ENCODE results near the gene QARS1. TPM values are rescaled to one million over a fixed set of nuclear protein-coding genes. Genes with fewer than 3 reads are reported as not detected.
A peak's percentile ranks its signal among the peaks of the same experiment; 100 is the strongest.

Gene QARS1
- total and polyA plus RNA-seq, 10 of the 15 experiments (the other 5 are each of a cell fraction or from before 2014, with no cell fraction given), result 168 to 476 (median 318) TPM

DNA sequence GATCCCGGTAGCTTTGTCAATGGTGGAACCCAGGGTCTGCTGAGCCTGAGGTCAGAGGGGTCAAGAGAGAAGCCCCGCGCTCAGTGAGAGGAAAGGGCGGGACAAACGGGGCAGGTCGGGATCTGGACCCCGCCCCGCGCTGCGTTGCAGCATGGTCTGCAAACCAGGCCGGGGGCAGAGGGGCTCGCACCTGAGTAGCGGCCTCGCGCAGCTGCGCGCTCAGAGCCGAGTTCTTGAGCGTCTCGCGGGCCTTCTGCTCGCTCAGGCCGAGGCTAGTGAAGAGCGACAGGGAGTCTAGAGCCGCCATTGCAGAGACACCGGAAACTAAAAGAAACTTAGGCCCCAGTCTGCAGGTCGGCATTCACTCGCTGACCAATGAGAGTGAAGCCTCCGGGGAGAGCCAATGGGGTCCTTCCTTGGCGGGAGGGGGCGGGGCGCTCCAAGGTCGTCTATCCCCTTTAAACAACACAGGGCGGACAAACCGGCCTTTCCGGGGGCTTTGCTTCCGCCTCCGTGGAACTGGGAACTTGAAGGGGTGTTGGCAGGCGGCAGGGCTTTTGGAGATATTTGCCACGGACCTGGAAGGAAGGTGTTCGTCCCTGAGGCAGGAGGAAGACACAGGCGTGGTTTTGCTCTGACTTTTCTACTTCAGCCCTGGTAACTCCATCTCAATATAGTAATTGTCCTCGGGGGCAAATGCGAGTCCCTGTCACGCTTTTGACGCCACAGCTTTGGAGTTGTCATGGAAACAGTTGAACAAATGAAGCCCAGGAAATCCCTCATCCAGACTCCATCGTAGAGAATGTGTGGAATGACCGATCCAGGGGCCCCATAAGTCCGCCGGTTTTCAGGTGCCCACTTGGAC lies at the start of gene QARS1 (continued):
- TF ChIP-seq HDAC2 (IDR thresholded peaks at IDR 0.05) (no peak), SRF (IDR thresholded peaks at IDR 0.05; ENCODE audit: low read depth in 2 of 2, low read length in 2 of 2) (0 out of 4 replicates have a peak, but pooled peaks of 1 of the 2 experiments have one; percentile 24), FOS (IDR thresholded peaks at IDR 0.05; ENCODE audit: borderline replicate concordance, extremely low read depth, insufficient read length) (peak; percentile 26), ESRRA (IDR thresholded peaks at IDR 0.05; ENCODE audit: low read length) (0 out of 2 replicates have a peak, but pooled peaks have one; percentile 46), PAX5 (IDR thresholded peaks at IDR 0.05; ENCODE audit: borderline replicate concordance, low read depth, low read length) (no peak), CREM (IDR thresholded peaks at IDR 0.05; ENCODE audit: low read depth) (no peak), SREBF1 (IDR thresholded peaks at IDR 0.05; ENCODE audit: low read length) (no peak), SMAD1 (IDR thresholded peaks at IDR 0.05; ENCODE audit: low read depth, partially characterized antibody) (no peak), POLR2AphosphoS2 (IDR thresholded peaks at IDR 0.05; ENCODE audit: low read depth, low read length) (peak; percentile 75; the same call in 1 of the 2 replicates), BACH1 (IDR thresholded peaks at IDR 0.05; ENCODE audit: borderline replicate concordance) (no peak; the same call in 1 of the 2 replicates)
- TF ChIP-seq, protein P1, sequence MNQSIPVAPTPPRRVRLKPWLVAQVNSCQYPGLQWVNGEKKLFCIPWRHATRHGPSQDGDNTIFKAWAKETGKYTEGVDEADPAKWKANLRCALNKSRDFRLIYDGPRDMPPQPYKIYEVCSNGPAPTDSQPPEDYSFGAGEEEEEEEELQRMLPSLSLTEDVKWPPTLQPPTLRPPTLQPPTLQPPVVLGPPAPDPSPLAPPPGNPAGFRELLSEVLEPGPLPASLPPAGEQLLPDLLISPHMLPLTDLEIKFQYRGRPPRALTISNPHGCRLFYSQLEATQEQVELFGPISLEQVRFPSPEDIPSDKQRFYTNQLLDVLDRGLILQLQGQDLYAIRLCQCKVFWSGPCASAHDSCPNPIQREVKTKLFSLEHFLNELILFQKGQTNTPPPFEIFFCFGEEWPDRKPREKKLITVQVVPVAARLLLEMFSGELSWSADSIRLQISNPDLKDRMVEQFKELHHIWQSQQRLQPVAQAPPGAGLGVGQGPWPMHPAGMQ (IDR thresholded peaks at IDR 0.05; ENCODE audit: borderline replicate concordance), result no peak

DNA sequence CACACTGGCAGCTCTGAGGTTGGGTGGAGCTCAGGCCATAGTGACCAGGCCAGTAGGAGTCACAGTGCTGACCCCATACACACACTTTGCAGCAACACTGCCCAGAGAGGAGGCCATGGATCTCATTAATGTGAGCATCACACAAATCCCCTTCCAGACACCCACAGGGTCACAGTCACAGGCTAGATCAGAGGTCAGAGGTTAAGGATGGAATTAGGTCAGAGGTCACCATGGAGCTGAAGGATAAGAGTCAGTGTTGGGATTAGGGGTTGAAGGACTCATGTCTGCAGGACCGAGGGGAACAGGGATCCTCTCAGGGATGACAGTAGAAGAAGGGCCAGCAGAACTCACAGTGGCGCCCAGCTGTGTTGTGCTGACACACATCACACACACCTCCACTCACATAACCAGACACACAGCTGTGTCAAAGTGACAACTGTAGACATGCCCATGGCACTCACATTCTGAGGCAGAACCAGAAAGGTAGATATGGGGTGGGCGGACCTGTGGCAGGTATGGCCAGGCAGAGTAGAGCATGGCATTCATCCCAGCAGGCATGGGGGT lies 48.9 kb upstream of the QARS1 start:
- ChIA-PET SMC1A (ENCODE audit: uncharacterized antibody, unreplicated experiment) (interaction anchor here (0.9 kb wide), 1 partner anchor 122 kb away, joined by 3 read pairs; no protein-coding TSS in a partner anchor), CTCF (no interaction called here), RAD21 (ENCODE audit: unreplicated experiment) (no interaction called here), POLR2A (no interaction called here)
- H2AFZ ChIP-seq (ENCODE audit: control insufficient read depth, low read depth, low read length), result no peak overlapping the region
- H4K20me1 ChIP-seq (ENCODE audit: control insufficient read depth, insufficient read depth), result no peaks in the 10 kb centered on the region
- H3K4me1 ChIP-seq (ENCODE audit: control insufficient read depth, insufficient read depth, low read length), result no peaks in the 10 kb centered on the region
- intact Hi-C loops (cut with micrococcal nuclease; ENCODE audit: unreplicated experiment), result no loop called here
- no peaks in the 10 kb centered on the region for H3K79me2 ChIP-seq (ENCODE audit: control insufficient read depth, insufficient read depth, low read length)
- TF ChIP-seq NR2F1 (conservative IDR thresholded peaks at IDR 0.05), result 0 out of 2 replicates have a peak, but pooled peaks have one; percentile 47
- no peak for TF ChIP-seq MEF2B (IDR thresholded peaks at IDR 0.05; ENCODE audit: partially characterized antibody, poor library complexity, severe bottlenecking)
- H3K27me3 ChIP-seq (replicated peaks in 1 of 2; ENCODE audit: control insufficient read depth in 2 of 2, insufficient read depth in 2 of 2, low read length in 1 of 2), result no peaks in the 10 kb centered on the region
- ATAC-seq (no peak), FAIRE-seq (no peak), DNase-seq (ENCODE audit: low read depth, low spot score) (no peak)
- H3K4me2 ChIP-seq (ENCODE audit: control insufficient read depth, insufficient read depth), result no peak overlapping the region
- H3K9me3 ChIP-seq (replicated peaks; ENCODE audit: control insufficient read depth, insufficient read depth, low read length), result no peaks in the 10 kb centered on the region
- no peak overlapping the region for H3K4me3 ChIP-seq
- no peak overlapping the region for H3K27ac ChIP-seq (ENCODE audit: control insufficient read depth, insufficient read depth)
- in situ Hi-C loops (cut with MboI), result no loop called here
- H3K9ac ChIP-seq (ENCODE audit: control insufficient read depth, insufficient read depth, low read length), result no peak overlapping the region
- no peaks in the 10 kb centered on the region for H3K36me3 ChIP-seq (ENCODE audit: control insufficient read depth in 2 of 2, insufficient read depth in 2 of 2, low read length in 1 of 2)
- BruUV-seq (replicated peaks), result no TSS peak
- WGBS (ENCODE audit: insufficient coverage, insufficient replicate concordance, low lambda C conversion rate, missing lambda C conversion rate), result 36% methylated on average over 3 of the region's 3 CpGs
